Retinal pigment epithelial cell (primary cell): ENCODE data around the gene ATR.
A peak's percentile ranks its signal among the peaks of the same experiment; 100 is the strongest.

Source experiments
- DNase-seq: peaks from one replicate; pipeline ENCODE4 v3.0.0-alpha.2; 2010; ENCODE audit warnings: low read depth
- H3K4me3 ChIP-seq: 2 replicates; pipeline ENCODE4 v1.5.1; 2011; ENCODE audit warnings: mild to moderate bottlenecking, low read length, control low read depth, moderate library complexity
- CTCF ChIP-seq: conservative IDR thresholded peaks from 2 replicates; pipeline ENCODE4 v1.5.1; 2011; ENCODE audit warnings: low read depth, low read length, control low read depth, inconsistent platforms

ATR gene

GRCh38 chr3:142523921-142524566 lies 54.5 kb downstream of the ATR start:
- no peak for TF ChIP-seq CTCF
- H3K4me3 ChIP-seq: no peak overlapping the region
- DNase-seq: no peak

- no peak for TF ChIP-seq CTCF
- H3K4me3 ChIP-seq: no peak overlapping the region
- no peak for DNase-seq
Observed at GRCh38 chr3:142509079-142509478, 69.5 kb downstream of the ATR start.

- no peak for TF ChIP-seq CTCF
- DNase-seq: no peak
- H3K4me3 ChIP-seq: no peak overlapping the region
Observed at GRCh38 chr3:142507241-142507640, 71.3 kb downstream of the ATR start.

GRCh38 chr3:142502187-142502985 lies 76.1 kb downstream of the ATR start:
- no peak for DNase-seq
- no peak for TF ChIP-seq CTCF
- no peak overlapping the region for H3K4me3 ChIP-seq

GRCh38 chr3:142501004-142501926 lies 77.3 kb downstream of the ATR start:
- peak; percentile 71 for DNase-seq
- H3K4me3 ChIP-seq: no peak overlapping the region
- TF ChIP-seq CTCF: no peak

GRCh38 chr3:142500211-142500610 lies 78.3 kb downstream of the ATR start:
- TF ChIP-seq CTCF: no peak
- H3K4me3 ChIP-seq: no peak overlapping the region
- DNase-seq: no peak
